GM19463 (cell line): ENCODE measurements around the gene PCDHGA5.
A peak's percentile ranks its signal among the peaks of the same experiment; 100 is the strongest.
"Not testable (repeated sequence)": the region's sequence is repeated elsewhere in the genome, so short reads cannot be mapped to it uniquely, and the experiment has no call there.

Experiments
- ATAC-seq: cut with Tn5 transposase; IDR thresholded peaks from one replicate; pipeline ENCODE4 v1.9.1; 2021; ENCODE audit warnings: mild to moderate bottlenecking, moderate library complexity; ENCODE audit not compliant: unreplicated experiment

Gene PCDHGA5

DNA sequence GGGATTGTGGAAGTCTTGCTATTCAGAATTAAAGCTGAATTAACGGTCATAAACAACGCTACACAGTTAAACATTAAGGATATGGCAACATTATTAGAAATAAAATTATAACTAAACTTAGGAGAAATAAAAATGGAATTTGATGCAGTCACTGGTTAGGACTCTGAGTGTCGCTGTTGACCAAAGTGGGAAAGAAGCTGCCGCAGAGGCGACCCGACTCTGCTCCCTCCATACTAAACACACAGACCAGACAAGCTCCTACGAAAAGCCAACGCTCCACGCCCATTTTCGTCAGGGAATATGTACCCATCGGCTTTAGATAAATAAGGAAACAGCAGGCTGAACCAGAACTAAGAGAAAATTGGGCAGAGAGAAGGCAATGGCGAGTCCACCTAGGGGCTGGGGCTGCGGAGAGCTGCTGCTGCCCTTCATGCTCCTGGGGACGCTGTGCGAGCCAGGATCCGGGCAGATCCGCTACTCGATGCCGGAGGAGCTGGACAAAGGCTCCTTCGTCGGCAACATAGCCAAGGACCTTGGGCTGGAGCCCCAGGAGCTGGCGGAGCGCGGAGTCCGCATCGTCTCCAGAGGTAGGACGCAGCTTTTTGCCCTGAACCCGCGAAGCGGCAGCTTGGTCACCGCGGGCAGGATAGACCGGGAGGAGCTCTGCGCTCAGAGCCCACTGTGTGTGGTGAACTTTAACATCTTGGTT lies at the start of gene PCDHGA5:
PCDHGA5 (plus strand) TSS at position 211 of the 709 bp plus-strand sequence; CDS start at position 380, 169 bp downstream.
- no peak for ATAC-seq

GRCh38 chr5:141316963-141317362 lies 47.0 kb upstream of the PCDHGA5 start:
- ATAC-seq = not testable (repeated sequence)

GRCh38 chr5:141319202-141319601 lies 44.8 kb upstream of the PCDHGA5 start:
- no peak for ATAC-seq

DNA sequence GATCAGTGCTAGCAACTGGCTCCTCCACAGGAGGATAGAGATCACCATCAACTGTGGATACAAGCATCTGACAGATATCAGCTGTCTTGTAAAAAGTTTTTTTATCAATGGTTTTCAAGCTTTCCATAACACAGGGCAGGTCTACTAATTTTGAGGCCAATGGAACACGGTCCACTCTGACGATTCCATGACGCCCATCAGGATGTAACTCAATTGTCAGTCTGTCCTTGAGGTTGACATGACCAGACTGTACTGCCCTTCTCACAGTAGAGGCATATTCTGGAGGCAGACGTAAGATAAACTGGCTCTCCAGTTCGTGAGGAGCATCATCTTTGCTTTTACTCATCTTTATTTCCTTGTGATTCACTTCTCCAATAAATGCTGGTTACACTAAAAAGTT lies 44.3 kb upstream of the PCDHGA5 start:
- ATAC-seq = no peak

GRCh38 chr5:141320225-141321169 lies 43.5 kb upstream of the PCDHGA5 start, which contains the start of gene TAF7:
Gene TAF7 (minus strand): TSS chr5:141320784. CDS start chr5:141320044, 740 bp downstream.
- peak; percentile 96 for ATAC-seq

- ATAC-seq = no peak
Observed at GRCh38 chr5:141322261-141322660, 41.7 kb upstream of the PCDHGA5 start.

- ATAC-seq = peak; percentile 95
Observed at GRCh38 chr5:141326088-141326854, 37.7 kb upstream of the PCDHGA5 start.

- no peak for ATAC-seq
Observed at GRCh38 chr5:141328231-141328630, 35.7 kb upstream of the PCDHGA5 start.

DNA sequence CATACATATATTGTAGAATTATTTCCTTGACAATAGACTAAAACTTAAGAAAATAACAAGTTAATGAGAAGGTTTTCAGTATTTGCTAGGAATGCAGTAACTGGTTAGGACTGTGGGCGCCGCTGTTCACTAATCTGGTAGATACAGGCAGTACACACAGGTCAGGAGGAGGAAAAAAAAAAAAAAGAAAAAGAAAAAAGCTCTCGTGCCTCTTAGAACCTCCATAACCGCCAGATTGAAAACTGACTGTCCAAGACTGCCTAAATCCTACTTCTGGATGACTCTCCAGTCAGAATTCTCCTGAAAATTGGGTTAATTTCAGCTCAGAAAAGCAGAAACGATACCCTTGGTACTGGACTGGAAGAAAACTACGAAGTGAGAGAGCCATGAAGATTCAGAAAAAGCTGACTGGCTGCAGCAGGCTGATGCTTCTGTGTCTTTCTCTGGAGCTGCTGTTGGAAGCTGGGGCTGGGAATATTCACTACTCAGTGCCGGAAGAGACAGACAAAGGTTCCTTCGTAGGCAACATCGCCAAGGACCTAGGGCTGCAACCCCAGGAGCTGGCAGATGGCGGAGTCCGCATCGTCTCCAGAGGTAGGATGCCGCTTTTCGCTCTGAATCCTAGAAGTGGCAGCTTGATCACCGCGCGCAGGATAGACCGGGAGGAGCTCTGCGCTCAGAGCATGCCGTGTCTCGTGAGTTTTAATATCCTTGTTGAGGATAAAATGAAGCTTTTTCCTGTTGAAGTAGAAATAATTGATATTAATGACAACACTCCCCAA lies 33.5 kb upstream of the PCDHGA5 start, which contains the start of gene PCDHGA1:
PCDHGA1 (plus strand) TSS at position 216 of the 782 bp plus-strand sequence.
- ATAC-seq = no peak

DNA sequence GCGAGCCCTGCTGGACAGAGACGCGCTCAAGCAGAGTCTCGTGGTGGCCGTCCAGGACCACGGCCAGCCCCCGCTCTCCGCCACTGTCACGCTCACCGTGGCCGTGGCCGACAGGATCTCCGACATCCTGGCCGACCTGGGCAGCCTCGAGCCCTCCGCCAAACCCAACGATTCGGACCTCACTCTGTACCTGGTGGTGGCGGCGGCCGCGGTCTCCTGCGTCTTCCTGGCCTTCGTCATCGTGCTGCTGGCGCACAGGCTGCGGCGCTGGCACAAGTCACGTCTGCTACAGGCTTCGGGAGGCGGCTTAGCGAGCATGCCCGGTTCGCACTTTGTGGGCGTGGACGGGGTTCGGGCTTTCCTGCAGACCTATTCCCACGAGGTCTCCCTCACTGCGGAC lies 31.4 kb upstream of the PCDHGA5 start:
- not testable (repeated sequence) for ATAC-seq

GRCh38 chr5:141338538-141339306 lies 25.2 kb upstream of the PCDHGA5 start, which contains the start of gene PCDHGA2:
Gene PCDHGA2 (plus strand): TSS chr5:141338760.
- no peak for ATAC-seq

- ATAC-seq = not testable (repeated sequence)
Observed at GRCh38 chr5:141340781-141341354, 23.1 kb upstream of the PCDHGA5 start.

DNA sequence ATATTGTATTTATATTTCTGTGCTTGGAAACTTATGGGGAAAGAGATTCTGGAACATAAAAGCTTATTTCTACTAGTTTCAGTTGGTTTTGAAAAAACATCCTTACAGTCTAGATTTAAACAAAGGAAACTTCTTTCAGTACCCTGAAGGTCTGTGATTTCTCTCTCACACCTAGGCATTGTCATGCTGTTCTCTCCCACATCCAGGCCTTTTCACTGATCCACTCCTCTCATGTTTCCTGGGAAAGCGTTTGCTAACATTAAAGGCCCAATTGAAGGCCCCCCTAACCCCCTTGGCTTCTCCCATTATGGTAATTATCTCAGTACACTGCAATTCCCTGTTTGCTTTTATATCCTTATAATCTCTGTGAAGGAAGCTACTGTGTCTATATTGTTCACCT lies 21.2 kb upstream of the PCDHGA5 start:
- no peak for ATAC-seq

- ATAC-seq = no peak
Observed at GRCh38 chr5:141343242-141343952, 20.6 kb upstream of the PCDHGA5 start, which contains the start of gene PCDHGA3. Gene PCDHGA3 (plus strand): TSS chr5:141343829. CDS start chr5:141344034, 205 bp downstream.

DNA sequence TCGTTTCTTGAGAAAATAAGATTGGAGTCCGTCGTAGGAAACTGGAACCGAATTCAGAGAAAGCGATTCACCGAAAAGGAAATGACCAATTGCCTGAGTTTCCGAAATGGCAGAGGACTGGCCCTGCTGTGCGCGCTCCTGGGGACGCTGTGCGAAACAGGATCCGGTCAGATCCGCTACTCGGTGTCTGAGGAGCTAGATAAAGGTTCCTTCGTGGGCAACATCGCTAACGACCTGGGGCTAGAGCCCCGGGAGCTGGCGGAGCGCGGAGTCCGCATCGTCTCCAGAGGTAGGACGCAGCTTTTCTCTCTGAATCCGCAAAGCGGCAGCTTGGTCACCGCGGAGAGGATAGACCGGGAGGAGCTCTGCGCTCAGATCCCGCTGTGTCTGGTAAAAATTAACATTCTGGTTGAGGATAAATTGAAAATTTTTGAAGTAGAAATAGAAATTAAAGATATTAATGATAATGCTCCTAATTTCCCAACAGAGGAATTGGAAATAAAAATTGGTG lies 20.0 kb upstream of the PCDHGA5 start:
- no peak for ATAC-seq

GRCh38 chr5:141345327-141345726 lies 18.6 kb upstream of the PCDHGA5 start:
- no peak for ATAC-seq

DNA sequence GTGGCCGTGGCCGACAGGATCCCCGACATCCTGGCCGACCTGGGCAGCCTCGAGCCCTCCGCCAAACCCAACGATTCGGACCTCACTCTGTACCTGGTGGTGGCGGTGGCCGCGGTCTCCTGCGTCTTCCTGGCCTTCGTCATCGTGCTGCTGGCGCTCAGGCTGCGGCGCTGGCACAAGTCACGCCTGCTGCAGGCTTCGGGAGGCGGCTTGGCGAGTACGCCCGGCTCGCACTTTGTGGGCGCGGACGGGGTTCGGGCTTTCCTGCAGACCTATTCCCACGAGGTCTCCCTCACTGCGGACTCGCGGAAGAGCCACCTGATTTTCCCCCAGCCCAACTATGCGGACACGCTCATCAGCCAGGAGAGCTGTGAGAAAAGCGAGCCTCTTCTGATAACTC lies 17.9 kb upstream of the PCDHGA5 start:
- ATAC-seq = not testable (repeated sequence)
